Measurements from ENCODE around the gene UNCX.
"Not testable (repeated sequence)": the region's sequence is repeated elsewhere in the genome, so short reads cannot be mapped to it uniquely, and the experiment has no call there.

Gene UNCX

DNA sequence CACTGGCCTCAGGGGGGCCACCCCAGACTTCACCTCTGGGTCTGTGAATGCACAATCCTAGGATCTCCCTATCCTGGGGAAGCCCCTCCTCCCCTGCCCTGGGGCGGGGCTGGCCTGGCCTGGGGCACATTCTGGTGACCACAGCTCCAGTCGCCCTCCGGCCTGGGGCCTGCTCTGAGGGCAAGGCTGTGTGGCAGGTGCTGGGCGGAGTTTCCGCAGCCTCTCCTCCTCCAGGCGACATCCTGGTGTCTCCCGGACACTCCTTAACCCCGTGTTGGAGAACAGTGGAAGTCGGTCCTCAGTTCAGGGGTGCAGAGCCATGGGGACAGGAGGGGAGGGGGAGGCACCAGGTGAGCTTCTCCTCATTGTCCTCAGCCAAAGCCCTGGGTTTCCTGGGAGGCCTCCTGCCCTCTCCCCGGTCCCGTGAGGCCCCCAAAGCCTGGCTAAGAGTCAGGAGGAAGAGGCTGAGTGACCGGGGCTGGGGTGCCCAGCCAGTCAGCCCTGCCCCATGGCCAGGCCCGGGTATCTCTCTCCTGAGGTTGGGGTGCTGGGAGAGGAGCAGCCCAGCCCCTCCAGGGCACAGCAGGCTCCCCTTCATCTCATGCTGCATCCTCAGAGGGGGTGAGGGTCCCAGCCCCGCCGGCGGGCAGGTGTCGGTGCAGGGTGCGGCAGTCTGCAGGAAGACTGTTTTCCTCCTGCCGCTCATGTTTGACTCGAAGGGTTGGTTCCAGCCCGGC, 22.6 kb downstream of the UNCX start:
- no peaks in the 10 kb centered on the region for H3K36me3 ChIP-seq (ENCODE audit: control insufficient read depth, insufficient read depth, low read length)
- peaks cover 76% of the 10 kb centered on the region for H3K27me3 ChIP-seq (ENCODE audit: control insufficient read depth, insufficient read depth, low read length)
- H3K9ac ChIP-seq (ENCODE audit: low read length), result no peak overlapping the region
- no peaks in the 10 kb centered on the region for H3K9me3 ChIP-seq (ENCODE audit: control insufficient read depth, insufficient read depth, low read depth, low read length)
- no peak overlapping the region for H3K4me3 ChIP-seq (ENCODE audit: low read depth, low read length)
- no peak overlapping the region for H3K27ac ChIP-seq (ENCODE audit: low read depth, low read length)
- no peaks in the 10 kb centered on the region for H3K4me1 ChIP-seq (ENCODE audit: control insufficient read depth, insufficient read depth, low read length)

DNA sequence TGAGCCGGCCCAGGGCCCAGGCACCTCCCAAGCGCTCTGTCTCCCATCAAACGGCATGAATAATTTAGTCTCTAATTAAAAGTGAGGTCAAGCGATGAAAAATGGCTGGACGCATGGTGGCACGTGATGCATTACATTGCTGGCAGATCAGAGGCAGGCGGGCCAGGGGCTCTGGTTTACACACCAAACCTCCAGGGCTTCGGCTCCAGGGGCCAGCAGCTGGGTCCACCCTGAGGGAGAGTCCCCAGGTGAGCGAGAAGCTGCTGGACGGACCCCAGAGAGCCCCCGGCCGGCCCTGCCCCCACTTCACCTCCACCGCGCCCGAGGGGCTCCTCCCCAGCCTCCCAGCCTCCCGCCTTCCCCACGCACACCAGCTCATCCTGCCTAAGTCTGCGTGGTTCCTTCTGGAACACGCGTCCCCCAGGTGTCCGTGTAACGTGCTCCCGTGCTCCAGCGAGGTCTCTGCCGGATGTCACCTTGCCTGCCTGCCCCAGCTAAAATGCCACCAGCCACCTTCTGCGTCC, 23.2 kb downstream of the UNCX start:
- H3K36me3 ChIP-seq (ENCODE audit: control insufficient read depth, insufficient read depth, low read length), result no peaks in the 10 kb centered on the region
- no peaks in the 10 kb centered on the region for H3K9me3 ChIP-seq (ENCODE audit: control insufficient read depth, insufficient read depth, low read depth, low read length)
- H3K27ac ChIP-seq (ENCODE audit: low read depth, low read length), result no peak overlapping the region
- no peak overlapping the region for H3K4me3 ChIP-seq (ENCODE audit: low read depth, low read length)
- H3K27me3 ChIP-seq (ENCODE audit: control insufficient read depth, insufficient read depth, low read length), result peaks cover 76% of the 10 kb centered on the region
- no peaks in the 10 kb centered on the region for H3K4me1 ChIP-seq (ENCODE audit: control insufficient read depth, insufficient read depth, low read length)
- H3K9ac ChIP-seq (ENCODE audit: low read length), result no peak overlapping the region

DNA sequence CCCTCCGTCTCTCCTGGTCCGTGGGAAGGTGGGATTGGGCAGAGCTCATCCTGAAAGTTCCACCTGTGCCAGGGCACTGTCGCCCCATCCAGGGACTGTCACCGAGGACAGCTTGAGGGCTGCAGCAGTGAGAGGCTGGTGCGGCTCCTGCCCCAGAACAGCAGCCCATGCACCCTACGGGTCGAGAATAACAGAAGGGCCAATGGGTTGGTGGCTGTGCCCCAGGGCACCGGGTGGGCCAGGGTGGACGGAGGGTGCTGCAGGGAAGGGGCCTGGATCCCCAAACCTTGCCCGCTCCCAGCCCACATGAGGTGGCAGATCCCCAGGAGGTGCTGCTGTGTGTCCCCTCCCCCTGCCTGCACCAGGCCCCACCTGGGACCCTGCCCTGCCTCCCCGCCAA, 23.9 kb downstream of the UNCX start:
- Histone ChIP-seq H3K9me3 (ENCODE audit: control insufficient read depth, insufficient read depth, low read depth, low read length) (no peaks in the 10 kb centered on the region), H3K27me3 (ENCODE audit: control insufficient read depth, insufficient read depth, low read length) (peaks cover 73% of the 10 kb centered on the region), H3K9ac (ENCODE audit: low read length) (no peak overlapping the region), H3K36me3 (ENCODE audit: control insufficient read depth, insufficient read depth, low read length) (no peaks in the 10 kb centered on the region), H3K4me3 (ENCODE audit: low read depth, low read length) (no peak overlapping the region), H3K4me1 (ENCODE audit: control insufficient read depth, insufficient read depth, low read length) (no peaks in the 10 kb centered on the region), H3K27ac (ENCODE audit: low read depth, low read length) (no peak overlapping the region)

DNA sequence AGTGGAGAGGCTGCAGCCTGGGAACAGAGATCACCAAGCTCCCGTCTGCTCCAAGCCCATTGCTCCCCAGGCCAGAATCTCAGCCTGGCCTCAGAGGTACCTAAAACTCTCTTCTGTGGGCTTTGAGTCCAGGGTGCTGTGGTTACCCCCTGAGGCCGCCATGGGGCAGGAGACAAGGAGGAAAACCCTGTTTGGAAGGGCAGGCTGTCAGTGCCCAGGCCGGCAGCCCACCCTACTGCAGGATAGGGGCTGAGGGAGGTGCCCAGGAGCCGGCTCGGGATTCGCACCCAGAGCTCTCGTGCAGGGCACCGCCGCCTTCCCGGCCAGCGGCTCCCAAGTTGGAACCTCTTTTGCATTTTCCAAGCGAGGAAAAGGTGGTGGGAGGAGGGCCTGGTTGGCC, 24.5 kb downstream of the UNCX start:
- no peaks in the 10 kb centered on the region for H3K4me1 ChIP-seq (ENCODE audit: control insufficient read depth, insufficient read depth, low read length)
- H3K9me3 ChIP-seq (ENCODE audit: control insufficient read depth, insufficient read depth, low read depth, low read length), result no peaks in the 10 kb centered on the region
- H3K27me3 ChIP-seq (ENCODE audit: control insufficient read depth, insufficient read depth, low read length), result peaks cover 69% of the 10 kb centered on the region
- no peak overlapping the region for H3K9ac ChIP-seq (ENCODE audit: low read length)
- no peak overlapping the region for H3K27ac ChIP-seq (ENCODE audit: low read depth, low read length)
- no peaks in the 10 kb centered on the region for H3K36me3 ChIP-seq (ENCODE audit: control insufficient read depth, insufficient read depth, low read length)
- H3K4me3 ChIP-seq (ENCODE audit: low read depth, low read length), result no peak overlapping the region

DNA sequence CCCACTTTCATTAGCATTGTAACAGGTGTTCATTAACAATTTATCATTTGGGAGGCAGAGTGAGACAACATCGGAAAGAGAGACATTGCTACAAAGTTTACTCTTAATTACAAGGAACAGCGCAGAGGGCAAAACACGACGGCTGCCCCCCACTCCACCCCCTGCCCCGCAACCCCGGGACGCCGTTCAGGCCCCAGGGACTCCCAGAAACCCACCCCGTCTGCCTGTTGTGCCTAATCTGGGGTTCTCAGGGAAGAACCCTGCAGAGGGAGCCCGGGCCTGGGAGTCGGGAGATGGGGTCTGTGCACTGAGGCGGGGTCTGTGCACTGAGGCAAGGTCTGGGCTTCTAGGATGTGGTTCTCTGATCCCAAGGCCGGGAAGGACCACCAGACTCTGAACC, 25.2 kb downstream of the UNCX start:
- Histone ChIP-seq H3K27me3 (ENCODE audit: control insufficient read depth, insufficient read depth, low read length) (peaks cover 68% of the 10 kb centered on the region), H3K9ac (ENCODE audit: low read length) (no peak overlapping the region), H3K9me3 (ENCODE audit: control insufficient read depth, insufficient read depth, low read depth, low read length) (no peaks in the 10 kb centered on the region), H3K36me3 (ENCODE audit: control insufficient read depth, insufficient read depth, low read length) (no peaks in the 10 kb centered on the region), H3K27ac (ENCODE audit: low read depth, low read length) (no peak overlapping the region), H3K4me3 (ENCODE audit: low read depth, low read length) (no peak overlapping the region), H3K4me1 (ENCODE audit: control insufficient read depth, insufficient read depth, low read length) (no peaks in the 10 kb centered on the region)

DNA sequence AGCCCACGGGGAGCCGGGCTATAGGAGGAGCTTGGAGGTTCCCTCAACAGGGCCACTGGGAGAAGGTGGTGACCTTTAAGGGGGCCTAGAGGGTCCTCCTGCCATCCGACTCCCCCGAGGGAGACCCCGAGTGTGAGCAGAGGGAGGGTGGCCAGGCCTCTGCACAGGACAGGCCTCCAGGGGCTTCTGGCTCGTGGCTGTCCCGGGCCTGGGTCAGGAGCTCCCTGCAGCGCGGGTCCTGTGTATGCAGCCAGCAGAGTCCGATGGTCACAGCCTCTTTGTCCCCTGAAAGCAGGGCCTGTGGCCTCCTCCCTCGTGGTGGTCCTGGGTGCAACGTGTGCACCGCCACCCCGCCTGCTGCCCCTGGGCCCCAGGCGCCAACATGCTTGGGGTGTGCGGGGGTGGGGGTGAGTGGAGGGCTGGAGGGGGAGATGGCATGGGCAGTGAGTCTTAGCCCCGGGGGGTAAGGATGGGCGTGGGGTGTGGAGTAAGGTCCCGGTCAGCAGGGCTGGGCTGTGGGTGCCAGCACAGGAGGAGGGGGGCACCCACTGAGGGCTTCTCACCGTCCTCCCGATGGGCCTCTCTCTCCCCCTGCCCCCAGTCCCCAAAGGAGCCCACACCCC, 27.1 kb downstream of the UNCX start:
- H3K4me3 ChIP-seq (ENCODE audit: low read depth, low read length), result no peak overlapping the region
- no peaks in the 10 kb centered on the region for H3K4me1 ChIP-seq (ENCODE audit: control insufficient read depth, insufficient read depth, low read length)
- H3K9me3 ChIP-seq (ENCODE audit: control insufficient read depth, insufficient read depth, low read depth, low read length), result no peaks in the 10 kb centered on the region
- H3K27ac ChIP-seq (ENCODE audit: low read depth, low read length), result no peak overlapping the region
- no peak overlapping the region for H3K9ac ChIP-seq (ENCODE audit: low read length)
- H3K36me3 ChIP-seq (ENCODE audit: control insufficient read depth, insufficient read depth, low read length), result no peaks in the 10 kb centered on the region
- peaks cover 66% of the 10 kb centered on the region; the same call in 1 of the 2 replicates for H3K27me3 ChIP-seq (ENCODE audit: control insufficient read depth, insufficient read depth, low read length)

DNA sequence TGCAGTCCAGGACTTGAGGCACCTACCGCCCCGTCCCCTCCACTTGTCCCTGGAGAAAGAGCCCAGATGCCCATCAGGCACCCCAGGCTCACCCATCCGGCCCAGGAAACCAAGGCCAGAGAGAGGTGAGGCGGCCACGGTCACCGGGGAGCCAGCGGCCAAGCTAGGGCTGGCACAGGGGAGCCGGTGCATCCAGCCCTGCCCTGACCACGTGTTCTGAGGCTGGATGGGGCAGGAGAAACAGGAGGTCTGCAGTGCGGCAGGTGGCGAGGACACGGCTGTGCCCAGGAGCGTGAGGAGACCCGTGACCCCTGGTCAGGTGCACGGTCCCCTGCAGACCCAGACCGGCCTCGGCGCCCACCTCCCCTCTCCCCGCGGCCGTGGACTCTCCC, 27.6 kb downstream of the UNCX start:
- peaks cover 67% of the 10 kb centered on the region; the same call in 1 of the 2 replicates for H3K27me3 ChIP-seq (ENCODE audit: control insufficient read depth, insufficient read depth, low read length)
- H3K36me3 ChIP-seq (ENCODE audit: control insufficient read depth, insufficient read depth, low read length), result no peaks in the 10 kb centered on the region
- no peaks in the 10 kb centered on the region for H3K4me1 ChIP-seq (ENCODE audit: control insufficient read depth, insufficient read depth, low read length)
- no peak overlapping the region for H3K9ac ChIP-seq (ENCODE audit: low read length)
- H3K9me3 ChIP-seq (ENCODE audit: control insufficient read depth, insufficient read depth, low read depth, low read length), result no peaks in the 10 kb centered on the region
- H3K4me3 ChIP-seq (ENCODE audit: low read depth, low read length), result no peak overlapping the region
- no peak overlapping the region for H3K27ac ChIP-seq (ENCODE audit: low read depth, low read length)

DNA sequence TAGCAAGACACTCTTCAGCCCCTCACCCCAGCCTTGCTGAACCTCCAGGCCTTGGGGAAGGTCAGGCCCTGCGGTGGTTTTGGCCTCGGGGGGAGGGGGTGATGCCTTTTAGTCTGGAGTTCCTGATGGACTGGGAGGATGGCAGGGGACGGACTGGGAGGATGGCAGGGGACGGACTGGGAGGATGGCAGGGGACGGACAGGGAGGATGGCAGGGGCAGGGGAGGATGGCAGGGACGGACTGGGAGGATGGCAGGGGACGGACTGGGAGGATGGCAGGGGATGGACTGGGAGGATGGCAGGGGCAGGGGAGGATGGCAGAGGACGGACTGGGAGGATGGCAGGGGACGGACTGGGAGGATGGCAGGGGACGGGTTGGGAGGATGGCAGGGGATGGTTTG, 28.4 kb downstream of the UNCX start:
- peaks cover 66% of the 10 kb centered on the region; the same call in 1 of the 2 replicates for H3K27me3 ChIP-seq (ENCODE audit: control insufficient read depth, insufficient read depth, low read length)
- not testable (repeated sequence) for H3K9ac ChIP-seq (ENCODE audit: low read length); H3K36me3 ChIP-seq (ENCODE audit: control insufficient read depth, insufficient read depth, low read length); H3K9me3 ChIP-seq (ENCODE audit: control insufficient read depth, insufficient read depth, low read depth, low read length); H3K27ac ChIP-seq (ENCODE audit: low read depth, low read length); H3K4me3 ChIP-seq (ENCODE audit: low read depth, low read length); H3K4me1 ChIP-seq (ENCODE audit: control insufficient read depth, insufficient read depth, low read length)

DNA sequence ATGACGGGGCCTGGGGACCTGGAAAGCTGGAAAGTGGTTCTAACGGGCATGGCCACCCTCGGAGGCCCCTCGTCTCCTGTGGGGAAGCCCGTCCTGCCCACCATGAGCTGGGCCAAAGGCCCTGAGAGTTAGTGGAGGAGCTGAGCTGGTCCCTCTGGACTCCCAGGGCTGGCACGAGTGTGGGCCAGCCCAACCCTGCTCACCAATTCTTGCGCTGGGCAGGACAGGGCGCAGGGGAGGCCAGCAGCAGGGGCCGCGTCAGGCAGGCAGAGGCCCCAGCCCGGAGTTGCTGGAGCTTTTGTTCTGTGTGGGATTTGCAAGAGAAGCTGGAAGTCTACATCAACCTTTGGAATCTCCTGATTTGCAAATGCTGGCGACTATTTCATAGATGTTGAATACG, 29.8 kb downstream of the UNCX start:
- Histone ChIP-seq H3K27ac (ENCODE audit: low read depth, low read length) (no peak overlapping the region), H3K4me1 (ENCODE audit: control insufficient read depth, insufficient read depth, low read length) (no peaks in the 10 kb centered on the region), H3K36me3 (ENCODE audit: control insufficient read depth, insufficient read depth, low read length) (no peaks in the 10 kb centered on the region), H3K4me3 (ENCODE audit: low read depth, low read length) (no peak overlapping the region), H3K9me3 (ENCODE audit: control insufficient read depth, insufficient read depth, low read depth, low read length) (no peaks in the 10 kb centered on the region), H3K9ac (ENCODE audit: low read length) (no peak overlapping the region), H3K27me3 (ENCODE audit: control insufficient read depth, insufficient read depth, low read length) (peaks cover 66% of the 10 kb centered on the region; the same call in 1 of the 2 replicates)

DNA sequence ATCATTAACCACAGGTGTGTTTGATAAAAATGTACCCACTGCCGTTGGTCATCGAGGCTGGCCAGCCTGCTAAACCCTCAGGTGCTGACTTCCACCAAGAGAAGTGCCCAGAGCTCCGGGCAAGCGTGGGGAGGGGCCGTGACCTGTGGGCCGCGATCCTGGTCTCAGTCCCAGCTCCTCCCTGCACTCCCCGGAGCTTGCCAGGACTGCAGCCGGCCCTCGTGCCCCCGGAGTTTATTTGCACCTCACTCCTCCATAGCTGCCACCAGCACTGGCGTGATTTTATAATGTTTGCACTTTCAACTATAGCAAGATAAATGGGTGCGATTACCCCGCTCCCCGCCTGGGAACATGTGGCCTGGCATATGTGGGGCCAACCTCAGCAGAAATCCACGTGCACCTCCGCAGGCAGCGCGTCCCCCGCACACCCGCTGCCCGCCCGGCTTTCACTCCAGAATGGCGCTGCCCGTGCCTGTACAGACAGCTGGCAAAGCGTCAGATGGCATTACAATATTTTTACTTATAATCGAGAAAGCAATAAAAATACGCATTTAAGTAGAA, 30.8 kb downstream of the UNCX start:
- Histone ChIP-seq H3K27me3 (ENCODE audit: control insufficient read depth, insufficient read depth, low read length) (peaks cover 75% of the 10 kb centered on the region; the same call in 1 of the 2 replicates), H3K27ac (ENCODE audit: low read depth, low read length) (no peak overlapping the region), H3K9me3 (ENCODE audit: control insufficient read depth, insufficient read depth, low read depth, low read length) (no peaks in the 10 kb centered on the region), H3K36me3 (ENCODE audit: control insufficient read depth, insufficient read depth, low read length) (no peaks in the 10 kb centered on the region), H3K4me3 (ENCODE audit: low read depth, low read length) (no peak overlapping the region), H3K4me1 (ENCODE audit: control insufficient read depth, insufficient read depth, low read length) (no peaks in the 10 kb centered on the region), H3K9ac (ENCODE audit: low read length) (no peak overlapping the region)
